HEK293T (cell line): ENCODE measurements around the gene RHEX.

Source experiments
- CTCF ChIA-PET: fragments of 350-600 bp; formaldehyde crosslinking; extraction: SDS; loops from one replicate; lab custom pipeline; 2021; ENCODE audit warnings: antibody characterized with exemption, inconsistent platforms; lab: Yijun Ruan, JAX
- POLR2A ChIA-PET: fragments of 350-600 bp; formaldehyde crosslinking; extraction: SDS; loops from one replicate; lab custom pipeline; 2020; ENCODE audit warnings: antibody characterized with exemption, inconsistent platforms; lab: Yijun Ruan, JAX
- DNase-seq: peaks from one replicate; pipeline ENCODE4 v3.0.0; 2012; ENCODE audit warnings: mixed read lengths; ENCODE audit errors: extremely low spot score
- ARNT ChIP-seq: fragments of 450-650 bp; IDR thresholded peaks from 2 replicates; pipeline ENCODE4 v1.6.1; 2017; ENCODE audit warnings: mild to moderate bottlenecking
- BHLHE40 ChIP-seq: fragments of 450-650 bp; IDR thresholded peaks from 2 replicates; pipeline ENCODE4 v1.6.1; 2016; ENCODE audit warnings: mild to moderate bottlenecking, moderate library complexity, borderline replicate concordance
- CTBP1 ChIP-seq: fragments of 450-650 bp; IDR thresholded peaks from 2 replicates; pipeline ENCODE4 v1.6.1; 2016; ENCODE audit warnings: borderline replicate concordance
- ELF4 ChIP-seq: fragments of 450-650 bp; IDR thresholded peaks from 2 replicates; pipeline ENCODE4 v1.6.1; 2017; ENCODE audit warnings: antibody characterized with exemption
- FOXA1 ChIP-seq: fragments of 450-650 bp; IDR thresholded peaks from 2 replicates; pipeline ENCODE4 v1.6.1; 2016; ENCODE audit warnings: mild to moderate bottlenecking
- FOXK2 ChIP-seq: fragments of 450-650 bp; IDR thresholded peaks from 2 replicates; pipeline ENCODE4 v1.6.1; 2016; ENCODE audit warnings: mild to moderate bottlenecking
- FOXM1 ChIP-seq: fragments of 450-650 bp; IDR thresholded peaks from 2 replicates; pipeline ENCODE4 v1.6.1; 2017; ENCODE audit warnings: mild to moderate bottlenecking, borderline replicate concordance
- HDGF ChIP-seq: fragments of 450-650 bp; IDR thresholded peaks from 2 replicates; pipeline ENCODE4 v1.6.1; 2017; ENCODE audit warnings: antibody characterized with exemption, borderline replicate concordance
- L3MBTL2 ChIP-seq: fragments of 450-650 bp; conservative IDR thresholded peaks from 2 replicates; pipeline ENCODE4 v1.6.1; 2016; ENCODE audit warnings: mild to moderate bottlenecking
- LEF1 ChIP-seq: fragments of 450-650 bp; IDR thresholded peaks from 2 replicates; pipeline ENCODE4 v1.6.1; 2017; ENCODE audit warnings: mild to moderate bottlenecking, borderline replicate concordance
- NFRKB ChIP-seq: fragments of 450-650 bp; IDR thresholded peaks from 2 replicates; pipeline ENCODE4 v1.6.1; 2016; ENCODE audit warnings: mild to moderate bottlenecking, moderate library complexity
- SP1 ChIP-seq: fragments of 450-650 bp; IDR thresholded peaks from 2 replicates; pipeline ENCODE4 v1.6.1; 2017
- SUZ12 ChIP-seq: fragments of 450-650 bp; IDR thresholded peaks from 2 replicates; pipeline ENCODE4 v1.6.1; 2016; ENCODE audit warnings: mild to moderate bottlenecking
- TARDBP ChIP-seq: fragments of 450-650 bp; IDR thresholded peaks from 2 replicates; pipeline ENCODE4 v1.6.1; 2016
- ZNF384 ChIP-seq: fragments of 450-650 bp; IDR thresholded peaks from 2 replicates; pipeline ENCODE4 v1.6.1; 2016
- TF ChIP-seq, protein P1 (sequence below): fragments of 450-650 bp; IDR thresholded peaks from 2 replicates; pipeline ENCODE4 v1.6.1; 2016

Gene RHEX

DNA sequence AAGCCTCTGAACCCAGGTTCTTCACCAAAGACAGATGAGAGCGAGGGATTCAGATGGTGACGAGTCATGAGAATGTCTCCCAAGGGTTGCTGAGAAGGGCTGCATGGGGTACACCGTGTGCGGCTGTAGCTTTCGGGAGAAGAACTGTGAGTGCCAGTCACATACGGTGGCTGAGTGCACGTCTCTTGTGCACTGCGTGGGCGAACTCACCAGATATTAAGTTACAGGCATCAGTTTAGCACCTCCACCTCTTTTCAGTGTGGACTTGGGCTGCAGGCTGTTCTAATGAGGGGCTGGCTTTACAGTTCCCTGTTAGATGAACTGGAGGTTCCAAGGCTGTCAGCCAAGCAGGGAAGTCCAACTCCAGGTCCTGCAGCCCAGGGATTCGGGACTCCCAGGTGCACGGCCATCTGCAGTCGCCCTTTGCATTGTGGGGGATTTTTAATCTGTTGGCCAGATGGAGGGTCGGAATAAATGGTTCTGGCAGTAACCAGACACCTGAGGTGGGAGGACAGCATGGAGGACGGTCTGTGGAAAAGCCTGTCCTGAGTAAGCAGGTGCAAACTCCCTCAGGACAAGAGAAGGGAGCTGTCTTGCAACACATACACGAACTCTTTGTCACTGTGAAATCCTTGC lies 90.7 kb downstream of the RHEX start:
- DNase-seq: no peak
- CTCF ChIA-PET: interaction anchor here (0.6 kb wide), 1 partner anchor 789 kb away, joined by 3 read pairs; no protein-coding TSS in a partner anchor
- POLR2A ChIA-PET: no interaction called here
- TF ChIP-seq ZNF384: no peak

DNA sequence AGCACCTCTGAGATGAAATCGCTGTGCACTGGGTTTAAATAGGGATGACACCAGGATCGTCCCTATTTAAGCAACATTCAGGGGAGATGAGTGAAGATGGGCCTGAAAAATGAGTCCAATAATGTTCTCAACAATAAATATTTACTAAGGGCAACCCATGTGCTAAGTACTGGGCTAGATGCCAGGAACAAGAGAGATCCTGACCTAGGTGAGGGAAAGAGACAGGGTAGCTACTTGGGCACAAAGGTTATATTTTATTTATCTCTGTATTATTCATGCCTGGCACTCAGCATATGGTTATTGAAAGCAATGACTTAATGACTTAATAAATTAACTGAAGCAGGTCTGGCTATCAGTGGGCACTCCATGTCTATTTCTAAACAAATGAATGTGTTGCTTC lies 91.6 kb downstream of the RHEX start:
- ChIA-PET CTCF (no interaction called here), POLR2A (no interaction called here)
- no peak for TF ChIP-seq SUZ12
- TF ChIP-seq ELF4: no peak
- no peak for TF ChIP-seq HDGF
- no peak for TF ChIP-seq SP1
- no peak for TF ChIP-seq CTBP1
- no peak for TF ChIP-seq NFRKB
- TF ChIP-seq ARNT: no peak
- no peak for TF ChIP-seq FOXK2
- no peak for TF ChIP-seq FOXA1
- no peak for TF ChIP-seq FOXM1
- TF ChIP-seq, protein P1, sequence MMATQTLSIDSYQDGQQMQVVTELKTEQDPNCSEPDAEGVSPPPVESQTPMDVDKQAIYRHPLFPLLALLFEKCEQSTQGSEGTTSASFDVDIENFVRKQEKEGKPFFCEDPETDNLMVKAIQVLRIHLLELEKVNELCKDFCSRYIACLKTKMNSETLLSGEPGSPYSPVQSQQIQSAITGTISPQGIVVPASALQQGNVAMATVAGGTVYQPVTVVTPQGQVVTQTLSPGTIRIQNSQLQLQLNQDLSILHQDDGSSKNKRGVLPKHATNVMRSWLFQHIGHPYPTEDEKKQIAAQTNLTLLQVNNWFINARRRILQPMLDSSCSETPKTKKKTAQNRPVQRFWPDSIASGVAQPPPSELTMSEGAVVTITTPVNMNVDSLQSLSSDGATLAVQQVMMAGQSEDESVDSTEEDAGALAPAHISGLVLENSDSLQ: no peak
- no peak for TF ChIP-seq BHLHE40
- TF ChIP-seq TARDBP: no peak
- TF ChIP-seq L3MBTL2: no peak
- no peak for TF ChIP-seq ZNF384
- TF ChIP-seq LEF1: no peak
- DNase-seq: no peak

DNA sequence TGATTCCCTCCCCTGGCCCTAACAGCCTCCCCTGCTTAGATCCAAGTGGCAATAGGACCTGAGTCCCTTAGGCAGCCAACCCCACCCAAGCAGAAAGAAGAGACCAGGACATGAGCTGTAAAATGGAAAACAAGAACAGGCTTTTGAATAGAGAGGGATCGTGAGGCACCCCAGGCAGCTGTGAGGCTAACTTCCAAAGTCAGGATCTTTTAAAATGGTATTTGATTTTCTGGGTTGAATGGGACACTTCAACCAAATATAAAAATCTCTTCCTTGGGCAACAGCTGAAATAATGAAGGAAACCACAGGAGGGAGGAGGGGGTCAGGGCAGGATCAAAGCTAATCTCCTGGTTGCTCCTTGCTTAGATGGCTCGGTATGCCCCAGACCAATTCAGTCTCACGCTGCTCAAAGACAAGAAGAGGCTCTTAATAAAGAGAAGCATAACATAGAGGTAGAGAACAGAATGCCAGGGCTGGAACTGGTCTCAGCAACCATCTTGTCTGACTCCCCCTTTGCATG lies 92.9 kb downstream of the RHEX start:
- CTCF ChIA-PET: no interaction called here
- no peak for DNase-seq
- TF ChIP-seq, protein P1: no peak
- no peak for TF ChIP-seq TARDBP
- no peak for TF ChIP-seq NFRKB
- no peak for TF ChIP-seq CTBP1
- TF ChIP-seq ELF4: no peak
- no peak for TF ChIP-seq FOXK2
- no peak for TF ChIP-seq ARNT
- TF ChIP-seq SP1: no peak
- TF ChIP-seq LEF1: no peak
- TF ChIP-seq SUZ12: no peak
- TF ChIP-seq HDGF: no peak
- TF ChIP-seq FOXA1: no peak
- POLR2A ChIA-PET: no interaction called here
